ENCODE results near the gene TGFB1I1.

DNA sequence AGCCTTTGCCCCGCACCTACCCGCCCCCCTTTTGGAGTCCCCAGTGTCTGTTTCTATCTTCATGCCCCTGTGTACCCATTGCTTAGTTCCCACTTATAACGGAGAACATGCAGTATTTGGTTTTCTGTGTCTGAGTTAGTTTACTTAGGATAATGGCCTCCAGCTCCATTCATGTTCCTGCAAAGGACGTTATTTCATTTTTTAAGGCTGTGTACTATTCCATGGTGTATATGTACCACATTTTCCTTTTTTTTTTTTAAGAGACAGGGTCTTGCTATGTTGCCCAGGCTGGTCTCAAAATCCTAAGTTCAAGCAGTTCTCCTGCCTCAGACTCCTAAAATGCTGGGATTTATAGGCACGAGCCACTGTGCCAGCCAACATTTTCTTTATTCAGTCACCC, 4.1 kb upstream of the TGFB1I1 start:
- TF ChIP-seq, protein P1, sequence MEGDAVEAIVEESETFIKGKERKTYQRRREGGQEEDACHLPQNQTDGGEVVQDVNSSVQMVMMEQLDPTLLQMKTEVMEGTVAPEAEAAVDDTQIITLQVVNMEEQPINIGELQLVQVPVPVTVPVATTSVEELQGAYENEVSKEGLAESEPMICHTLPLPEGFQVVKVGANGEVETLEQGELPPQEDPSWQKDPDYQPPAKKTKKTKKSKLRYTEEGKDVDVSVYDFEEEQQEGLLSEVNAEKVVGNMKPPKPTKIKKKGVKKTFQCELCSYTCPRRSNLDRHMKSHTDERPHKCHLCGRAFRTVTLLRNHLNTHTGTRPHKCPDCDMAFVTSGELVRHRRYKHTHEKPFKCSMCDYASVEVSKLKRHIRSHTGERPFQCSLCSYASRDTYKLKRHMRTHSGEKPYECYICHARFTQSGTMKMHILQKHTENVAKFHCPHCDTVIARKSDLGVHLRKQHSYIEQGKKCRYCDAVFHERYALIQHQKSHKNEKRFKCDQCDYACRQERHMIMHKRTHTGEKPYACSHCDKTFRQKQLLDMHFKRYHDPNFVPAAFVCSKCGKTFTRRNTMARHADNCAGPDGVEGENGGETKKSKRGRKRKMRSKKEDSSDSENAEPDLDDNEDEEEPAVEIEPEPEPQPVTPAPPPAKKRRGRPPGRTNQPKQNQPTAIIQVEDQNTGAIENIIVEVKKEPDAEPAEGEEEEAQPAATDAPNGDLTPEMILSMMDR (IDR thresholded peaks at IDR 0.05; ENCODE audit: low read length): no peak
- TF ChIP-seq EZH2 (IDR thresholded peaks at IDR 0.05; ENCODE audit: borderline replicate concordance, low read length): no peak

Measured in OCI-LY1 (cell line).